B cell (primary cell): ENCODE results near the gene NELL1.

Experiments
- CTCF ChIP-seq: fragments of 200-600 bp; IDR thresholded peaks from one replicate; pipeline ENCODE4 v1.8.0; 2022; ENCODE audit warnings: antibody characterized with exemption, mild to moderate bottlenecking
- EZH2 ChIP-seq: IDR thresholded peaks from 2 replicates; pipeline ENCODE4 v1.6.1; 2012; ENCODE audit warnings: borderline replicate concordance, low read depth, mild to moderate bottlenecking, moderate library complexity, low read length; ENCODE audit not compliant: insufficient read depth, poor library complexity, severe bottlenecking

GRCh38 chr11:20795005-20795404, 125.6 kb downstream of the NELL1 start:
- TF ChIP-seq CTCF = no peak
- no peak for TF ChIP-seq EZH2
